GM19043 (cell line): ENCODE results near the gene KLC4.

Experiments
- ATAC-seq: cut with Tn5 transposase; IDR thresholded peaks from one replicate; pipeline ENCODE4 v1.9.1; 2021; ENCODE audit warnings: low read depth; ENCODE audit not compliant: unreplicated experiment

KLC4 gene

DNA sequence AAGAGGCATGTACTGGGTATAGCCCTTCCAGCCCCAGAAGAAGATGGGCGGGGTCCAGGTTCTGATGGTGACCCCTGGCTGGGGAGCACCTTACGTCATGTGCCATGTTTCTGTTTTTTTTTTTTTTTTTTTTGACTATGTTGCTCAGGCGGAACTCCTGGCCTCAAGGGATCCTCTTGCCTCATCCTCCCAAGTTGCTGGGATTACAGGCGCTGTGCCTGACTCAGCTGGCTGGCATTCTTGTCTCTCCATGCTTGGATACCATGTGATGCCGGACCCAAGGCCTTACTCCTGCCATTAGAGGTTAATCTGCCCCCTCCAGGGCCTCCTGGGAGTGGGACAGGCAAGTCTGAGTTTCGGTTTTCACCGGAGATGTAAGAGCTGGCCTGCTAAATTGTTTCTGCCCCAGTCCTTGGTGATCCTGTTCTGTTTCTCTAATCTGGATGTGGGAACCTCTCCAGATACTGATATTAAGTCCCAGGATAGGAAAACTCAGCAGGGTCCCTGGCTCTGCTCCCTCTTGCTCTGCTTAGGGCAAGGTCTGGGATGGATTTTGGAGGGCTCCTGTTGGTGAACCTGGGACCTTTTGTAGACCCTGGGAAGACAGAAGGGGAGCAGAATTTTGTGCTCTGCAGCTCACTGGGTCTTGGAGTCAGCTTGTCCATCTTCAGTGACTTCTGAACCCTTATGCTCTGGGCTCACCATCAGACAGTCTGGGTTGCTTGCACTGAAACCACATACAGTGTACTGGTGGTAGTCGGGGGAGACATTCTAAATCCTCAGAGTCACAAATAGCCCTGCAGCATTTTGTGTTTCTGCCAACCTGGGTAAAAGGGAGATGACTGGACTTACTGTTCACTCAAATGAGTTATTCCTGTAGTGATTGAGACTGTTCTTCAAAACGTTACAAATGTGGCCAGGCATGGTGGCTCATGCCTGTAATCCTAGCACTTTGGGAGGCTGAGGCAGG, 61.8 kb downstream of the KLC4 start:
- no peak for ATAC-seq

DNA sequence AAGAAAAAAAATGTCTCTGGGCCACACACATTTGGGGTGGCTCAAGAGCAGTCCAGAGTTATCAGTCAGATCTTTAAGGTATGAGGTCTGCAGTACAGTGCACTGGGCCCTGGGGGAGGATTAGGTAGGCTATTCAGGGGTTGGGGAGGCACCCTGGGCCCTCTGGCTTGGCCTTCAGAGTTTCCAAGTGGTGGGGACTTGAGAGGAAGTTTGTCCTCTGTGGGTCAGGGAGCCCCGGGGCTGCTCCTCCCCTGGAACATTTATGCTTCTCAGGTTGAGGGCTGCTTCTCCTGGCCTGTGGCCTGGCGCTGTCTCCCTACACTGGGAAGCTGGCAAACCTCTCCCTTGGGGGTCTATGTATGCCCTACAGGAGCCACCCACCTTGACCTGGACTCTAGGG, 62.7 kb downstream of the KLC4 start:
- ATAC-seq, result no peak

DNA sequence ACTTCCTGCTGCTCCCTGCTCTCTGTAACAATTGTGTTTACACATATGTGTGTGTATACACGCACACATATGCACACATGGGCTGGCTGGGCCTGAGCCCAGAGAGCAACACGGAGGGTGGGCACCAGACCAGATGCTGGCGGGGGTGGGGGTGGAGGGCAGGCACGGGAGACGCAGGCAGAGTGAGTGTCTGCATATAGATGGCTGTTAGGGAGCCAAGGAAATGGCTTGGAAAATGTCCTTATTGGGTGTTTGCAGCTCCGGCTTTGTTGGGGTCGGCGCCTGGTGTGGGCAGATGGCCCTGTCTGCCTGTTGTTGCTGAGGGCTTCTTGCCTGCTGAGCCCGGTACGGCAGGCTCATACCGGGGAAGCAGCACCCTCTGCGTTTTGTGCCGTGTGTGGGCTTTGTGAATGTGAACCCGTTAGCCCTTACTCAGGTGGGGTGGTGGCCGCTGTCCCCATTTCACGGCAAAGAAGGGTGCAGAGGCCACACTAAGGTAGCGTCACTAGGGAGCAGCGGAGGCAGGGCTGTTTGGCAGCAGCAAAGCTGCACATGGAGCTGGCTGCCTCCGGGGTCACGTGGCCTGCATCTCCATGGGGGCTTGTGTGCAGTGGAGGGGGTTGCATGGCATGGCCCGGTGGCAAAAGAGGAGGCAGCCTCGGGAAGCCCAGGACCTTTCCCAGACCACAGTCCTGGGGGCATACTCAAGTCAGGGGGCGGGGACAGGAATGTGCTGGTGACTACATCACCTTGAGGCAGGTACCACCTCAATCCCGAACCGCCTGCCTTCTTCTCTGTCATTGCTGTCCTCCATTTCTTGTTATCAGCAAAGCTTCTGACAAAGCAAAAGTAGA, 64.3 kb downstream of the KLC4 start:
- ATAC-seq, result no peak

DNA sequence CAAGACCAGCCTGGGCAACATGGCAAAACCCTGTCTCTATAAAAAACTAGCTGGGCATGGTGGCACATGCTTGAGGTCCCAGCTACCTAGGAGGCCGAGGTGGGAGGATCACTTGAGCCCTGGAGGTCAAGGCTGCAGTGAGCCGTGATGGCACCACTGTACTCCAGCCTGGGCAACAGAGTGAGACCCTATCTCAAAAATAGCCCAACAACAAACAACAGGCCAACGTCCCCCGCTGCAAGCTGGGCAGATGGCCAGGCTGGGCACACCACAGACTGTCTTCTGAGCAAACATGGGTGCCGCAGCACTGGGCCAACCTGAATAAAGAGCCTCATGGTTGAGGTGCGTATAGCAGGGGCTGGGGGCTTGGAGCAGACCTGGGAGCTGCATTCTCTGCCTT, 65.0 kb downstream of the KLC4 start:
- ATAC-seq, result no peak
